ENCODE results near the gene HSF2. TPM values are rescaled to one million over a fixed set of nuclear protein-coding genes. Genes with fewer than 3 reads are reported as not detected.

The HSF2 gene
- total RNA-seq, 2 experiments from 2014 or later: 41.8 to 47.6 TPM

DNA sequence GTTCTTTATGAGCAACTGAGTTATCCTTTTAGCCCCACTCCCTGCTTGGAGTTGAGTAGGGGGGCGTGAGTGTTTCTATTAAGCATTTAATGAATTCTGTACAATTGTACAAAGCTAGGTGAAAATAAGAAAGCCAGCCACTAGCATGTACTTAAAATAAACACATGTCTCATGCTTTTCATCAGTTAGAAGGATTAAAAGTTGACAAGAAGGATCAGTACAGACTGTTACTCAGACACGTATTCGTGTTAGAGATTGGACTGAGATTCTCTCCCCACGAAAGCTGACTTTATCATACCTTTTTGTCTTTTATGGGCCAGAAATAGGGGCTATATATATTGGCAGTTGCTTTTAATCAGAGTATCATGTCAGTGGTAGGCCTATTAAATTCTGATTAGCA lies 1.7 kb downstream of the HSF2 start:
- Mint-ChIP-seq H3K4me3 (peak overlapping the region; percentile 100), H3K27ac (peak overlapping the region; percentile 86), H3K4me1 (ENCODE audit: low read depth) (peaks cover 56% of the 10 kb centered on the region), H3K9me3 (no peaks in the 10 kb centered on the region), H3K36me3 (ENCODE audit: low read depth) (peaks cover 27% of the 10 kb centered on the region), H3K27me3 (no peaks in the 10 kb centered on the region)
- TF ChIP-seq, protein P1, sequence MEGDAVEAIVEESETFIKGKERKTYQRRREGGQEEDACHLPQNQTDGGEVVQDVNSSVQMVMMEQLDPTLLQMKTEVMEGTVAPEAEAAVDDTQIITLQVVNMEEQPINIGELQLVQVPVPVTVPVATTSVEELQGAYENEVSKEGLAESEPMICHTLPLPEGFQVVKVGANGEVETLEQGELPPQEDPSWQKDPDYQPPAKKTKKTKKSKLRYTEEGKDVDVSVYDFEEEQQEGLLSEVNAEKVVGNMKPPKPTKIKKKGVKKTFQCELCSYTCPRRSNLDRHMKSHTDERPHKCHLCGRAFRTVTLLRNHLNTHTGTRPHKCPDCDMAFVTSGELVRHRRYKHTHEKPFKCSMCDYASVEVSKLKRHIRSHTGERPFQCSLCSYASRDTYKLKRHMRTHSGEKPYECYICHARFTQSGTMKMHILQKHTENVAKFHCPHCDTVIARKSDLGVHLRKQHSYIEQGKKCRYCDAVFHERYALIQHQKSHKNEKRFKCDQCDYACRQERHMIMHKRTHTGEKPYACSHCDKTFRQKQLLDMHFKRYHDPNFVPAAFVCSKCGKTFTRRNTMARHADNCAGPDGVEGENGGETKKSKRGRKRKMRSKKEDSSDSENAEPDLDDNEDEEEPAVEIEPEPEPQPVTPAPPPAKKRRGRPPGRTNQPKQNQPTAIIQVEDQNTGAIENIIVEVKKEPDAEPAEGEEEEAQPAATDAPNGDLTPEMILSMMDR (IDR thresholded peaks at IDR 0.05): no peak
- DNase-seq (no peak), ATAC-seq (ENCODE audit: poor library complexity) (no peak)
- Histone ChIP-seq H3K4me3 (ENCODE audit: low read length) (peak overlapping the region; percentile 94), H3K36me3 (ENCODE audit: insufficient read depth, low read length) (no peaks in the 10 kb centered on the region), H3K4me1 (ENCODE audit: insufficient read depth, low read length) (peaks cover 12% of the 10 kb centered on the region), H3K27me3 (ENCODE audit: control insufficient read depth in 1 of 2, insufficient read depth in 2 of 2, low read length in 2 of 2) (no peaks in the 10 kb centered on the region), H3K27ac (ENCODE audit: low read depth in 1 of 2, low read length in 2 of 2) (no peak overlapping the region), H3K9me3 (ENCODE audit: control insufficient read depth in 1 of 2, insufficient read depth in 1 of 2, low read length in 2 of 2) (no peaks in the 10 kb centered on the region)
- intact Hi-C loops (cut with DNase I, micrococcal nuclease): loop anchor here (2.0 to 10.0 kb wide), 3 partner anchors 51 to 1066 kb away; partner anchors contain the start of genes SERINC1 (in 1 of the 2) and TBC1D32 (in 1 of the 2)
- ChIA-PET CTCF (interaction anchor here (1.2 kb wide), 2 partner anchors 17 to 19 kb away, joined by 4 read pairs; no protein-coding TSS in a partner anchor), POLR2A (interaction anchor here (0.8 to 1.2 kb wide), 2 partner anchors 25 to 70 kb away, joined by 3 to 8 read pairs; partner anchors contain the start of gene SERINC1)

DNA sequence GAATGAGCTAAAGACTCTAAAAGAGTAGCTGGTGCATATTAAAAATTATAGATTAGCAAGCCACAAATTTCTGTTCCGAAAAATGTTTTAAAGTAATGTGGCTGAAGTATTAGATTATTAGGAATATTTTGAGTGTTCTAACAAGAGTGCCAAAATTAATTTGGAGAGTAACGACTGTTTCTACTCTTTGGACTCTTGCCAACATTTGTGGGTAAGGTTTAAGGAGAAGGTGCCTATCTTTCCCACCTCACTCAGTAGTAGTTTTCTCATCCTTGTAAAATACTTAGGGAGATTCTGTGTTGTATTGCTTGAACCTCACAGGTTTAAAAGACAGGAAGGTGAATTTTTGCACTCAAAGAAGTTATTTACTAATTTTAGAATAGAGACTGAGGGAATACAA lies 5.0 kb downstream of the HSF2 start:
- POLR2A ChIA-PET: interaction anchor here (1.4 kb wide), 1 partner anchor 12 kb away, joined by 3 read pairs; no protein-coding TSS in a partner anchor
- Mint-ChIP-seq H3K9me3 (no peaks in the 10 kb centered on the region), H3K4me1 (ENCODE audit: low read depth) (peaks cover 83% of the 10 kb centered on the region), H3K27ac (peak overlapping the region; percentile 4), H3K36me3 (ENCODE audit: low read depth) (peaks cover 42% of the 10 kb centered on the region), H3K27me3 (no peaks in the 10 kb centered on the region), H3K4me3 (no peak overlapping the region)
- Histone ChIP-seq H3K27me3 (ENCODE audit: control insufficient read depth in 1 of 2, insufficient read depth in 2 of 2, low read length in 2 of 2) (no peaks in the 10 kb centered on the region), H3K4me3 (ENCODE audit: low read length) (no peak overlapping the region), H3K4me1 (ENCODE audit: insufficient read depth, low read length) (peaks cover 16% of the 10 kb centered on the region), H3K9me3 (ENCODE audit: control insufficient read depth in 1 of 2, insufficient read depth in 1 of 2, low read length in 2 of 2) (no peaks in the 10 kb centered on the region), H3K27ac (ENCODE audit: low read depth in 1 of 2, low read length in 2 of 2) (no peak overlapping the region), H3K36me3 (ENCODE audit: insufficient read depth, low read length) (no peaks in the 10 kb centered on the region)
- CTCF ChIA-PET: interaction anchor here (1.0 kb wide), 1 partner anchor 75 kb away, joined by 3 read pairs; no protein-coding TSS in a partner anchor
- intact Hi-C loops (cut with DNase I, micrococcal nuclease): loop anchor here (5.0 to 10.0 kb wide), 2 partner anchors 48 to 1070 kb away; partner anchors contain the start of gene TBC1D32 (in 1 of the 2)
- DNase-seq: no peak
- no peak for ATAC-seq (ENCODE audit: poor library complexity)
- TF ChIP-seq, protein P1 (IDR thresholded peaks at IDR 0.05): no peak

DNA sequence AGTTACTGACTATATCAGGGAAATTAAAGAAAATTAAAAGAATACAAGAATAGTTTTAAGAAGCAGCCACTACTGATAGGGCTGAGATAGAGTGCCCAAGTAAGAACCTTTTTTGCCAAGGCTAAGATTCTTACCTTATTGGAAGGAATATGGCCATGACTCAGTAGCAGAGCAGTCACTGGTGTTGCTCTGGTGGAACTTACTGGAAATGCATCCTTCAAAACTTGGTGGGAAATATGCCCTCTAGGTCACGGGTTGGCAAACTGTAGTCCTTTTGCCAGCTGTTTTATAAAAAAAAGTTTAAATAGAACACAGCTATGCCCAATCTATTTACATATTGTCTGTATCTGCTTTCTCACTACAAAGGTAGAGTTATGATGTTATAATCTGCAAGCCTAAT lies 6.0 kb downstream of the HSF2 start:
- intact Hi-C loops (cut with DNase I, micrococcal nuclease): loop anchor here in 1 of 2 experiments (10.0 kb wide), 1 partner anchor 1071 kb away; the partner anchor contains the start of gene TBC1D32
- DNase-seq: peak in 2 of 14 experiments; percentile 18 to 19
- Mint-ChIP-seq H3K27ac (peak overlapping the region; percentile 82), H3K36me3 (ENCODE audit: low read depth) (peaks cover 37% of the 10 kb centered on the region), H3K9me3 (no peaks in the 10 kb centered on the region), H3K4me3 (no peak overlapping the region), H3K27me3 (no peaks in the 10 kb centered on the region), H3K4me1 (ENCODE audit: low read depth) (peaks cover 90% of the 10 kb centered on the region)
- TF ChIP-seq, protein P1 (IDR thresholded peaks at IDR 0.05): no peak
- CTCF ChIA-PET: no interaction called here
- Histone ChIP-seq H3K27me3 (ENCODE audit: control insufficient read depth in 1 of 2, insufficient read depth in 2 of 2, low read length in 2 of 2) (no peaks in the 10 kb centered on the region), H3K9me3 (ENCODE audit: control insufficient read depth in 1 of 2, insufficient read depth in 1 of 2, low read length in 2 of 2) (no peaks in the 10 kb centered on the region), H3K36me3 (ENCODE audit: insufficient read depth, low read length) (no peaks in the 10 kb centered on the region), H3K27ac (ENCODE audit: low read depth in 1 of 2, low read length in 2 of 2) (no peak overlapping the region), H3K4me1 (ENCODE audit: insufficient read depth, low read length) (peaks cover 15% of the 10 kb centered on the region), H3K4me3 (ENCODE audit: low read length) (no peak overlapping the region)
- POLR2A ChIA-PET: interaction anchor here (1.0 to 1.4 kb wide), 2 partner anchors 11 to 67 kb away, joined by 3 read pairs; no protein-coding TSS in a partner anchor
- no peak for ATAC-seq (ENCODE audit: poor library complexity)
